GM23338 (cell line): ENCODE measurements around the gene KLF2. TPM values are rescaled to one million over a fixed set of nuclear protein-coding genes. Genes with fewer than 3 reads are reported as not detected.

Experiments used
- ATAC-seq: fragments of 200-7000 bp; cut with Tn5 transposase; 3 replicates; pipeline ENCODE4 v1.9.1; 2020
- DNase-seq: peaks from one replicate; pipeline ENCODE4 v3.0.0-alpha.2; 2015; ENCODE audit warnings: low spot score
- H2AFZ ChIP-seq: fragments of 200-600 bp; sonication (generic); 2 replicates; pipeline ENCODE4 v1.8.0; 2016; ENCODE audit warnings: antibody characterized with exemption, mild to moderate bottlenecking, moderate library complexity
- H3F3A ChIP-seq: fragments of 200-600 bp; sonication (generic); replicated peaks from 2 replicates; pipeline ENCODE4 v1.8.0; 2017; ENCODE audit warnings: antibody characterized with exemption, mixed run types, low read depth
- H3K27ac ChIP-seq: fragments of 200-600 bp; sonication (generic); 2 replicates; pipeline ENCODE4 v1.6.1; 2016; ENCODE audit warnings: low read depth
- H3K27me3 ChIP-seq: fragments of 200-600 bp; sonication (generic); 2 replicates; pipeline ENCODE4 v1.8.0; 2016; ENCODE audit warnings: mild to moderate bottlenecking, mixed run types, moderate library complexity; ENCODE audit not compliant: insufficient read depth
- H3K36me3 ChIP-seq: fragments of 200-600 bp; sonication (generic); 2 replicates; pipeline ENCODE4 v1.8.0; 2016; ENCODE audit warnings: mild to moderate bottlenecking; ENCODE audit not compliant: insufficient read depth
- H3K4me1 ChIP-seq: fragments of 200-600 bp; sonication (generic); 2 replicates; pipeline ENCODE4 v1.8.0; 2016; ENCODE audit warnings: mild to moderate bottlenecking, moderate library complexity; ENCODE audit not compliant: insufficient read depth
- H3K4me2 ChIP-seq: fragments of 200-600 bp; sonication (generic); 2 replicates; pipeline ENCODE4 v1.7.1; 2017; ENCODE audit warnings: mixed run types
- H3K4me3 ChIP-seq: fragments of 200-600 bp; sonication (generic); 2 replicates; pipeline ENCODE4 v1.6.1; 2016; ENCODE audit warnings: mixed run types
- H3K79me2 ChIP-seq: fragments of 200-600 bp; sonication (generic); replicated peaks from 2 replicates; pipeline ENCODE4 v1.8.0; 2017; ENCODE audit warnings: mild to moderate bottlenecking; ENCODE audit not compliant: insufficient read depth
- H3K9me2 ChIP-seq: fragments of 200-600 bp; sonication (generic); 2 replicates; pipeline ENCODE4 v1.8.0; 2017; ENCODE audit not compliant: insufficient read depth
- H4K20me1 ChIP-seq: fragments of 200-600 bp; sonication (generic); replicated peaks from 2 replicates; pipeline ENCODE4 v1.8.0; 2017; ENCODE audit warnings: mild to moderate bottlenecking; ENCODE audit not compliant: insufficient read depth
- H3K27ac Mint-ChIP-seq: 2 replicates; pipeline ENCODE4 v1.8.0; 2020; ENCODE audit warnings: inconsistent platforms, mild to moderate bottlenecking, moderate library complexity, mixed read lengths
- H3K27me3 Mint-ChIP-seq: 3 replicates; pipeline ENCODE4 v1.8.0; 2022; ENCODE audit warnings: low read depth, mild to moderate bottlenecking, moderate library complexity, mixed read lengths, inconsistent platforms; ENCODE audit not compliant: insufficient read depth, poor library complexity
- H3K36me3 Mint-ChIP-seq: 3 replicates; pipeline ENCODE4 v1.8.0; 2021; ENCODE audit warnings: low read depth, mild to moderate bottlenecking, inconsistent platforms, moderate library complexity, mixed read lengths
- H3K4me1 Mint-ChIP-seq: 3 replicates; pipeline ENCODE4 v1.8.0; 2020; ENCODE audit warnings: mild to moderate bottlenecking, inconsistent platforms, mixed read lengths
- H3K4me3 Mint-ChIP-seq: 3 replicates; pipeline ENCODE4 v1.8.0; 2021; ENCODE audit warnings: moderate library complexity, mild to moderate bottlenecking, inconsistent platforms, mixed read lengths
- H3K9me3 Mint-ChIP-seq: 3 replicates; pipeline ENCODE4 v1.8.0; 2020; ENCODE audit warnings: moderate library complexity, mild to moderate bottlenecking, inconsistent platforms, mixed read lengths
- CREB1 ChIP-seq: fragments of 250-450 bp; sonication (Bioruptor Pico); IDR thresholded peaks from 2 replicates; pipeline ENCODE4 v1.5.0; 2020; ENCODE audit warnings: low read depth, mild to moderate bottlenecking, moderate library complexity
- EZH2 ChIP-seq: fragments of 200-600 bp; sonication (generic); IDR thresholded peaks from one replicate; pipeline ENCODE4 v1.8.0; 2017; ENCODE audit warnings: antibody characterized with exemption, mild to moderate bottlenecking, low read depth; ENCODE audit not compliant: unreplicated experiment
- EZH2phosphoT487 ChIP-seq: fragments of 200-600 bp; sonication (generic); IDR thresholded peaks from one replicate; pipeline ENCODE4 v1.8.1; 2018; ENCODE audit warnings: antibody characterized with exemption; ENCODE audit not compliant: unreplicated experiment
- JUNB ChIP-seq: IDR thresholded peaks from one replicate; pipeline ENCODE4 v1.6.1; 2016; ENCODE audit warnings: antibody characterized with exemption; ENCODE audit not compliant: unreplicated experiment
- NANOG ChIP-seq: IDR thresholded peaks from 2 replicates; pipeline ENCODE4 v1.6.1; 2016; ENCODE audit warnings: antibody characterized with exemption, borderline replicate concordance
- POLR2AphosphoS5 ChIP-seq: IDR thresholded peaks from 2 replicates; pipeline ENCODE4 v1.6.1; 2016; ENCODE audit warnings: antibody characterized with exemption, low read depth
- STAT1 ChIP-seq: IDR thresholded peaks from one replicate; pipeline ENCODE4 v1.6.1; 2016; ENCODE audit warnings: antibody characterized with exemption; ENCODE audit not compliant: unreplicated experiment
- ZNF114 ChIP-seq: fragments of 250-450 bp; sonication (Bioruptor Pico); IDR thresholded peaks from 2 replicates; pipeline ENCODE4 v1.5.0; 2020; ENCODE audit warnings: mild to moderate bottlenecking, moderate library complexity
- ZNF331 ChIP-seq: fragments of 250-450 bp; sonication (Bioruptor Pico); IDR thresholded peaks from 2 replicates; pipeline ENCODE4 v1.5.0; 2020; ENCODE audit warnings: low read depth, mild to moderate bottlenecking, moderate library complexity
- polyA plus RNA-seq: library from polyadenylated mRNA; unstranded; fragments of >200 nt; fragmentation: Nextera tagmentation; extraction: Ambion mirVana; gene quantifications from 2 replicates; pipeline ENCODE4 v1.2.1, GENCODE V29; 2016
- total RNA-seq: library from RNA; depleted of rRNA; stranded (reverse); fragments of >200 nt; shearing (Covaris generic); gene quantifications from 2 replicates; pipeline ENCODE4 v1.2.3, GENCODE V29; 2014
- TF ChIP-seq, protein P1 (sequence below), 2 experiments: fragments of 200-600 bp in 1 of 2; sonication (generic) in 1 of 2; conservative IDR thresholded peaks; 2 replicates each; pipeline versions ENCODE4 v1.5.1 to v1.6.1; 2016 to 2017; ENCODE audit warnings: antibody characterized with exemption in 2 of 2, low read depth in 2 of 2, mild to moderate bottlenecking in 2 of 2, moderate library complexity in 1 of 2
- TF ChIP-seq, protein P2 (sequence below): IDR thresholded peaks from one replicate; pipeline ENCODE4 v1.6.1; 2018; ENCODE audit warnings: antibody characterized with exemption; ENCODE audit not compliant: unreplicated experiment
- TF ChIP-seq, protein P3 (sequence below): IDR thresholded peaks from 2 replicates; pipeline ENCODE4 v1.6.1; 2016; ENCODE audit warnings: antibody characterized with exemption
- TF ChIP-seq, protein P4 (sequence below): fragments of 250-450 bp; sonication (Bioruptor Pico); IDR thresholded peaks from 2 replicates; pipeline ENCODE4 v1.5.0; 2020; ENCODE audit warnings: mild to moderate bottlenecking, moderate library complexity

KLF2 gene
- total and polyA plus RNA-seq, 2 experiments from 2014 or later = 0.90 TPM; not detected in 1

DNA sequence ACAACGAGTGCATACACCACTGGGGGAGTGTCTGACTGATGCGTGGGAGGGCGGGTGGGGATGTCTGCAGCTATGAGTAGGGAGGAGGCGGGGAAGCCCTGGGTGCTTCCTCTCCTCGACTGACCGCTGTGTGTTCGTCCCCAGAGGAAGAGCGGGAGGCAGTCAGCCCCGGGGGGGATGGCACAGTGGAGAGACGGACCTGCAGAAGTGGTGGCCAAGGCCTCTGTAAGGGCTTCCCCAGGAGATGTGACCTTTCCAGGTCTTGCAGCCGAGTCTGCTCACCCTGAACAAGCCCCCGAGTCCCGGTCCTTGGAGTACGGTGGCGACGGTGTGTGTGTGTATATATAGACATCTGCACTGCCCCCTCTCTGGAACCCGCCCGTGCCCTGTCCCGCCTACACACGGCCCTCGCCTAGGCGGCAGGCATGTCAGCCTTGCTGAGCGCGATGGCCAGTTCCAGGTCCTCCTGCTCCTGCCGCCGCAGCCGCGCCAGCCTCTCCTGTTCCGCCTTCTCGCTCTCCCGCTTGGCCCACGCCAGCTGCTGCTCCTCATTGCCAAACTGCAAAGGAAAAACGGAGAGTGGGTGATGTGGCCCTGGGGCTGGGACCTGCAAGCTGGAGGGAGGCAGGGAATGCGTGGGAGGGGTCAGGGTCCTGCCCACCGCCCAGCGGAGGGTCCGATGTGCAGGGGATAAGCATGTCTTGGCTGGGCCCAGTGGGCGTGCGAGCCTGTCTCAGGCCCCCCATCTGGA, 30.8 kb downstream of the KLF2 start:
- no peaks in the 10 kb centered on the region for H3K36me3 ChIP-seq
- H3K4me1 Mint-ChIP-seq = peaks cover 5% of the 10 kb centered on the region; the same call in 1 of the 3 replicates
- TF ChIP-seq EZH2 = no peak
- TF ChIP-seq, protein P1, sequence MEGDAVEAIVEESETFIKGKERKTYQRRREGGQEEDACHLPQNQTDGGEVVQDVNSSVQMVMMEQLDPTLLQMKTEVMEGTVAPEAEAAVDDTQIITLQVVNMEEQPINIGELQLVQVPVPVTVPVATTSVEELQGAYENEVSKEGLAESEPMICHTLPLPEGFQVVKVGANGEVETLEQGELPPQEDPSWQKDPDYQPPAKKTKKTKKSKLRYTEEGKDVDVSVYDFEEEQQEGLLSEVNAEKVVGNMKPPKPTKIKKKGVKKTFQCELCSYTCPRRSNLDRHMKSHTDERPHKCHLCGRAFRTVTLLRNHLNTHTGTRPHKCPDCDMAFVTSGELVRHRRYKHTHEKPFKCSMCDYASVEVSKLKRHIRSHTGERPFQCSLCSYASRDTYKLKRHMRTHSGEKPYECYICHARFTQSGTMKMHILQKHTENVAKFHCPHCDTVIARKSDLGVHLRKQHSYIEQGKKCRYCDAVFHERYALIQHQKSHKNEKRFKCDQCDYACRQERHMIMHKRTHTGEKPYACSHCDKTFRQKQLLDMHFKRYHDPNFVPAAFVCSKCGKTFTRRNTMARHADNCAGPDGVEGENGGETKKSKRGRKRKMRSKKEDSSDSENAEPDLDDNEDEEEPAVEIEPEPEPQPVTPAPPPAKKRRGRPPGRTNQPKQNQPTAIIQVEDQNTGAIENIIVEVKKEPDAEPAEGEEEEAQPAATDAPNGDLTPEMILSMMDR (conservative IDR thresholded peaks at IDR 0.05; ENCODE audit: low read depth in 2 of 2) = no peak
- TF ChIP-seq JUNB = no peak
- TF ChIP-seq NANOG = no peak
- no peak for TF ChIP-seq CREB1
- TF ChIP-seq, protein P2, sequence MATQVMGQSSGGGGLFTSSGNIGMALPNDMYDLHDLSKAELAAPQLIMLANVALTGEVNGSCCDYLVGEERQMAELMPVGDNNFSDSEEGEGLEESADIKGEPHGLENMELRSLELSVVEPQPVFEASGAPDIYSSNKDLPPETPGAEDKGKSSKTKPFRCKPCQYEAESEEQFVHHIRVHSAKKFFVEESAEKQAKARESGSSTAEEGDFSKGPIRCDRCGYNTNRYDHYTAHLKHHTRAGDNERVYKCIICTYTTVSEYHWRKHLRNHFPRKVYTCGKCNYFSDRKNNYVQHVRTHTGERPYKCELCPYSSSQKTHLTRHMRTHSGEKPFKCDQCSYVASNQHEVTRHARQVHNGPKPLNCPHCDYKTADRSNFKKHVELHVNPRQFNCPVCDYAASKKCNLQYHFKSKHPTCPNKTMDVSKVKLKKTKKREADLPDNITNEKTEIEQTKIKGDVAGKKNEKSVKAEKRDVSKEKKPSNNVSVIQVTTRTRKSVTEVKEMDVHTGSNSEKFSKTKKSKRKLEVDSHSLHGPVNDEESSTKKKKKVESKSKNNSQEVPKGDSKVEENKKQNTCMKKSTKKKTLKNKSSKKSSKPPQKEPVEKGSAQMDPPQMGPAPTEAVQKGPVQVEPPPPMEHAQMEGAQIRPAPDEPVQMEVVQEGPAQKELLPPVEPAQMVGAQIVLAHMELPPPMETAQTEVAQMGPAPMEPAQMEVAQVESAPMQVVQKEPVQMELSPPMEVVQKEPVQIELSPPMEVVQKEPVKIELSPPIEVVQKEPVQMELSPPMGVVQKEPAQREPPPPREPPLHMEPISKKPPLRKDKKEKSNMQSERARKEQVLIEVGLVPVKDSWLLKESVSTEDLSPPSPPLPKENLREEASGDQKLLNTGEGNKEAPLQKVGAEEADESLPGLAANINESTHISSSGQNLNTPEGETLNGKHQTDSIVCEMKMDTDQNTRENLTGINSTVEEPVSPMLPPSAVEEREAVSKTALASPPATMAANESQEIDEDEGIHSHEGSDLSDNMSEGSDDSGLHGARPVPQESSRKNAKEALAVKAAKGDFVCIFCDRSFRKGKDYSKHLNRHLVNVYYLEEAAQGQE = no peak
- TF ChIP-seq, protein P3, sequence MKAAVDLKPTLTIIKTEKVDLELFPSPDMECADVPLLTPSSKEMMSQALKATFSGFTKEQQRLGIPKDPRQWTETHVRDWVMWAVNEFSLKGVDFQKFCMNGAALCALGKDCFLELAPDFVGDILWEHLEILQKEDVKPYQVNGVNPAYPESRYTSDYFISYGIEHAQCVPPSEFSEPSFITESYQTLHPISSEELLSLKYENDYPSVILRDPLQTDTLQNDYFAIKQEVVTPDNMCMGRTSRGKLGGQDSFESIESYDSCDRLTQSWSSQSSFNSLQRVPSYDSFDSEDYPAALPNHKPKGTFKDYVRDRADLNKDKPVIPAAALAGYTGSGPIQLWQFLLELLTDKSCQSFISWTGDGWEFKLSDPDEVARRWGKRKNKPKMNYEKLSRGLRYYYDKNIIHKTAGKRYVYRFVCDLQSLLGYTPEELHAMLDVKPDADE = no peak
- no peak for TF ChIP-seq ZNF114 (CRISPR knock-in tag)
- TF ChIP-seq EZH2phosphoT487 = no peak
- TF ChIP-seq POLR2AphosphoS5 = no peak
- TF ChIP-seq, protein P4, sequence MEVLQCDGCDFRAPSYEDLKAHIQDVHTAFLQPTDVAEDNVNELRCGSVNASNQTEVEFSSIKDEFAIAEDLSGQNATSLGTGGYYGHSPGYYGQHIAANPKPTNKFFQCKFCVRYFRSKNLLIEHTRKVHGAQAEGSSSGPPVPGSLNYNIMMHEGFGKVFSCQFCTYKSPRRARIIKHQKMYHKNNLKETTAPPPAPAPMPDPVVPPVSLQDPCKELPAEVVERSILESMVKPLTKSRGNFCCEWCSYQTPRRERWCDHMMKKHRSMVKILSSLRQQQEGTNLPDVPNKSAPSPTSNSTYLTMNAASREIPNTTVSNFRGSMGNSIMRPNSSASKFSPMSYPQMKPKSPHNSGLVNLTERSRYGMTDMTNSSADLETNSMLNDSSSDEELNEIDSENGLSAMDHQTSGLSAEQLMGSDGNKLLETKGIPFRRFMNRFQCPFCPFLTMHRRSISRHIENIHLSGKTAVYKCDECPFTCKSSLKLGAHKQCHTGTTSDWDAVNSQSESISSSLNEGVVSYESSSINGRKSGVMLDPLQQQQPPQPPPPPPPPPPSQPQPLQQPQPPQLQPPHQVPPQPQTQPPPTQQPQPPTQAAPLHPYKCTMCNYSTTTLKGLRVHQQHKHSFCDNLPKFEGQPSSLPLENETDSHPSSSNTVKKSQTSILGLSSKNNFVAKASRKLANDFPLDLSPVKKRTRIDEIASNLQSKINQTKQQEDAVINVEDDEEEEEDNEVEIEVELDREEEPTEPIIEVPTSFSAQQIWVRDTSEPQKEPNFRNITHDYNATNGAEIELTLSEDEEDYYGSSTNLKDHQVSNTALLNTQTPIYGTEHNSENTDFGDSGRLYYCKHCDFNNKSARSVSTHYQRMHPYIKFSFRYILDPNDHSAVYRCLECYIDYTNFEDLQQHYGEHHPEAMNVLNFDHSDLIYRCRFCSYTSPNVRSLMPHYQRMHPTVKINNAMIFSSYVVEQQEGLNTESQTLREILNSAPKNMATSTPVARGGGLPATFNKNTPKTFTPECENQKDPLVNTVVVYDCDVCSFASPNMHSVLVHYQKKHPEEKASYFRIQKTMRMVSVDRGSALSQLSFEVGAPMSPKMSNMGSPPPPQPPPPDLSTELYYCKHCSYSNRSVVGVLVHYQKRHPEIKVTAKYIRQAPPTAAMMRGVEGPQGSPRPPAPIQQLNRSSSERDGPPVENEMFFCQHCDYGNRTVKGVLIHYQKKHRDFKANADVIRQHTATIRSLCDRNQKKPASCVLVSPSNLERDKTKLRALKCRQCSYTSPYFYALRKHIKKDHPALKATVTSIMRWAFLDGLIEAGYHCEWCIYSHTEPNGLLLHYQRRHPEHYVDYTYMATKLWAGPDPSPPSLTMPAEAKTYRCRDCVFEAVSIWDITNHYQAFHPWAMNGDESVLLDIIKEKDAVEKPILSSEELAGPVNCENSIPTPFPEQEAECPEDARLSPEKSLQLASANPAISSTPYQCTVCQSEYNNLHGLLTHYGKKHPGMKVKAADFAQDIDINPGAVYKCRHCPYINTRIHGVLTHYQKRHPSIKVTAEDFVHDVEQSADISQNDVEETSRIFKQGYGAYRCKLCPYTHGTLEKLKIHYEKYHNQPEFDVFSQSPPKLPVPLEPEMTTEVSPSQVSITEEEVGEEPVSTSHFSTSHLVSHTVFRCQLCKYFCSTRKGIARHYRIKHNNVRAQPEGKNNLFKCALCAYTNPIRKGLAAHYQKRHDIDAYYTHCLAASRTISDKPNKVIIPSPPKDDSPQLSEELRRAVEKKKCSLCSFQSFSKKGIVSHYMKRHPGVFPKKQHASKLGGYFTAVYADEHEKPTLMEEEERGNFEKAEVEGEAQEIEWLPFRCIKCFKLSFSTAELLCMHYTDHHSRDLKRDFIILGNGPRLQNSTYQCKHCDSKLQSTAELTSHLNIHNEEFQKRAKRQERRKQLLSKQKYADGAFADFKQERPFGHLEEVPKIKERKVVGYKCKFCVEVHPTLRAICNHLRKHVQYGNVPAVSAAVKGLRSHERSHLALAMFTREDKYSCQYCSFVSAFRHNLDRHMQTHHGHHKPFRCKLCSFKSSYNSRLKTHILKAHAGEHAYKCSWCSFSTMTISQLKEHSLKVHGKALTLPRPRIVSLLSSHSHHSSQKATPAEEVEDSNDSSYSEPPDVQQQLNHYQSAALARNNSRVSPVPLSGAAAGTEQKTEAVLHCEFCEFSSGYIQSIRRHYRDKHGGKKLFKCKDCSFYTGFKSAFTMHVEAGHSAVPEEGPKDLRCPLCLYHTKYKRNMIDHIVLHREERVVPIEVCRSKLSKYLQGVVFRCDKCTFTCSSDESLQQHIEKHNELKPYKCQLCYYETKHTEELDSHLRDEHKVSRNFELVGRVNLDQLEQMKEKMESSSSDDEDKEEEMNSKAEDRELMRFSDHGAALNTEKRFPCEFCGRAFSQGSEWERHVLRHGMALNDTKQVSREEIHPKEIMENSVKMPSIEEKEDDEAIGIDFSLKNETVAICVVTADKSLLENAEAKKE (CRISPR knock-in tag) = no peak
- no peak for TF ChIP-seq STAT1
- no peak for TF ChIP-seq ZNF331 (CRISPR knock-in tag)
- H3K27me3 Mint-ChIP-seq = peaks cover 7% of the 10 kb centered on the region
- H3K79me2 ChIP-seq = no peaks in the 10 kb centered on the region
- no peaks in the 10 kb centered on the region for H3K9me3 Mint-ChIP-seq
- H3K4me3 Mint-ChIP-seq = no peak overlapping the region
- H3K9me2 ChIP-seq = no peaks in the 10 kb centered on the region
- H4K20me1 ChIP-seq = no peaks in the 10 kb centered on the region
- no peak overlapping the region for H2AFZ ChIP-seq
- H3K27ac ChIP-seq = no peak overlapping the region
- H3K36me3 Mint-ChIP-seq = no peaks in the 10 kb centered on the region; the same call in 1 of the 3 replicates
- H3F3A ChIP-seq = no peaks in the 10 kb centered on the region
- H3K27ac Mint-ChIP-seq = no peak overlapping the region
- H3K27me3 ChIP-seq = no peaks in the 10 kb centered on the region
- H3K4me1 ChIP-seq = peaks cover 6% of the 10 kb centered on the region; the same call in 1 of the 2 replicates
- DNase-seq (no peak), ATAC-seq (no peak)
- H3K4me3 ChIP-seq = no peak overlapping the region
- no peak overlapping the region for H3K4me2 ChIP-seq
